GM19238 (cell line): ENCODE measurements around the gene ZNF536.
"Not testable (repeated sequence)": the region's sequence is repeated elsewhere in the genome, so short reads cannot be mapped to it uniquely, and the experiment has no call there.

Experiments used
- DNase-seq: peaks from one replicate; pipeline ENCODE4 v3.0.0; 2011; ENCODE audit warnings: low spot score; ENCODE audit not compliant: insufficient read length

ZNF536 gene

GRCh38 chr19:30388327-30388726, 16.1 kb downstream of the ZNF536 start:
- DNase-seq = no peak

- DNase-seq = no peak
Observed at GRCh38 chr19:30388819-30389218, 16.6 kb downstream of the ZNF536 start.

- DNase-seq = no peak
Observed at GRCh38 chr19:30390356-30390988, 18.3 kb downstream of the ZNF536 start.

GRCh38 chr19:30391052-30391451, 18.9 kb downstream of the ZNF536 start:
- DNase-seq = no peak

GRCh38 chr19:30391554-30392551, 19.7 kb downstream of the ZNF536 start:
- DNase-seq = no peak

GRCh38 chr19:30393046-30393445, 20.9 kb downstream of the ZNF536 start:
- DNase-seq = no peak

- no peak for DNase-seq
Observed at GRCh38 chr19:30393729-30394480, 21.7 kb downstream of the ZNF536 start.

- DNase-seq = no peak
Observed at GRCh38 chr19:30394481-30395151, 22.4 kb downstream of the ZNF536 start.

GRCh38 chr19:30395283-30395682, 23.1 kb downstream of the ZNF536 start:
- no peak for DNase-seq

- not testable (repeated sequence) for DNase-seq
Observed at GRCh38 chr19:30398539-30398938, 26.4 kb downstream of the ZNF536 start.

- DNase-seq = no peak
Observed at GRCh38 chr19:30401956-30402355, 29.8 kb downstream of the ZNF536 start.

GRCh38 chr19:30402436-30403202, 30.4 kb downstream of the ZNF536 start:
- no peak for DNase-seq

- DNase-seq = no peak
Observed at GRCh38 chr19:30403203-30403985, 31.2 kb downstream of the ZNF536 start.

GRCh38 chr19:30406220-30407067, 34.3 kb downstream of the ZNF536 start:
- DNase-seq = no peak

GRCh38 chr19:30407068-30407709, 35.0 kb downstream of the ZNF536 start:
- no peak for DNase-seq

- no peak for DNase-seq
Observed at GRCh38 chr19:30408734-30409301, 36.6 kb downstream of the ZNF536 start.

GRCh38 chr19:30411714-30412113, 39.5 kb downstream of the ZNF536 start:
- no peak for DNase-seq

GRCh38 chr19:30416375-30416774, 44.2 kb downstream of the ZNF536 start:
- no peak for DNase-seq
